Astrocyte of the cerebellum (primary cell): Measurements from ENCODE around the gene FOXP1.

Source experiments
- DNase-seq: peaks from one replicate; pipeline ENCODE4 v3.0.0-alpha.2; 2011; ENCODE audit warnings: low read depth
- H3K4me3 ChIP-seq: 2 replicates; pipeline ENCODE4 v1.5.1; 2011; ENCODE audit warnings: mild to moderate bottlenecking, low read depth, low read length, moderate library complexity
- in situ Hi-C: cut with HindIII; loops from 2 replicates; pipeline ENCODE4 v1.10.0; 2017; ENCODE audit warnings: low sequenced_read_pairs
- TF ChIP-seq, protein P1 (sequence below): IDR thresholded peaks from 2 replicates; pipeline ENCODE4 v1.5.1; 2012; ENCODE audit warnings: low read length, low read depth, moderate library complexity, mild to moderate bottlenecking; ENCODE audit errors: missing control alignments

The FOXP1 gene

DNA sequence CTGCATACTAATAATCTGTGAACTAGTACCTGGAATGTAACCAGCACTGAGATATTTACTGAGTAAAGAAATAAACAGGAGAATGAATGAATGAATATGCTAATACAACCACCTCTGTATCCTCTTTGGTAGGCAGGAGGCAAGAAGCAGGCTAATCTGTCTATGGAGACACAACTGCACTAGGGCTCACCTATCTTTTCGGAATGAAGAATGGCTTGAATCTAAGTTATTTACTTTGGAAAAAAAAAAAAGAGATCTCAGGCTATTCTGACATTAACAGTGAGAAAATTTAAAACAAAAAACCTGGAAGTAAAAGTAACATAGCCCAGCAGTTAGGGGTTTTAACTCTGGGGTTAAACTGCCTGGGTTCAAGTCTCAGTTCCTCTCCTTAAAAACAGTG, 174.2 kb downstream of the FOXP1 start:
- DNase-seq: no peak

DNA sequence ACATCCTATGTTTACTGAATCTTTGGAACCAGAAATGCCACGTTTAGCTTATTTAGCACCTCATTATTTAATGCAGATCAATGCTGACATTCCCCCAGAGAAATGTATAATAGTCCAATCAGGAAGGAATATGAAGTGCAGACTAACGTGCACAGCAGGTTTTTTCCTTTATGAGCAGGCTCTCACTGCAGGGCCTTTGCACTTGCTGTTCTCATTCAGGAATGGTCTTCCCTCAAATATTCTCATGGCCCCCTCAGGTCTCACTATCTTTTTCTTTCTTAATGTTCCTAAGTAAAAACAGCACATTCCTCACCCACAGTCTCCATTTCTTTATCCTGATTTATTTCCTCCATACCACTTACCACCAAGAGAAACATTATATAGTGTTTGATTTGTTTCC, 174.6 kb downstream of the FOXP1 start:
- TF ChIP-seq, protein P1, sequence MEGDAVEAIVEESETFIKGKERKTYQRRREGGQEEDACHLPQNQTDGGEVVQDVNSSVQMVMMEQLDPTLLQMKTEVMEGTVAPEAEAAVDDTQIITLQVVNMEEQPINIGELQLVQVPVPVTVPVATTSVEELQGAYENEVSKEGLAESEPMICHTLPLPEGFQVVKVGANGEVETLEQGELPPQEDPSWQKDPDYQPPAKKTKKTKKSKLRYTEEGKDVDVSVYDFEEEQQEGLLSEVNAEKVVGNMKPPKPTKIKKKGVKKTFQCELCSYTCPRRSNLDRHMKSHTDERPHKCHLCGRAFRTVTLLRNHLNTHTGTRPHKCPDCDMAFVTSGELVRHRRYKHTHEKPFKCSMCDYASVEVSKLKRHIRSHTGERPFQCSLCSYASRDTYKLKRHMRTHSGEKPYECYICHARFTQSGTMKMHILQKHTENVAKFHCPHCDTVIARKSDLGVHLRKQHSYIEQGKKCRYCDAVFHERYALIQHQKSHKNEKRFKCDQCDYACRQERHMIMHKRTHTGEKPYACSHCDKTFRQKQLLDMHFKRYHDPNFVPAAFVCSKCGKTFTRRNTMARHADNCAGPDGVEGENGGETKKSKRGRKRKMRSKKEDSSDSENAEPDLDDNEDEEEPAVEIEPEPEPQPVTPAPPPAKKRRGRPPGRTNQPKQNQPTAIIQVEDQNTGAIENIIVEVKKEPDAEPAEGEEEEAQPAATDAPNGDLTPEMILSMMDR: no peak
- in situ Hi-C loops: no loop called here
- no peak overlapping the region for H3K4me3 ChIP-seq
- DNase-seq: no peak

More for the DNA sequence above, 174.2 kb downstream of the FOXP1 start:
- in situ Hi-C loops: no loop called here
- no peak overlapping the region for H3K4me3 ChIP-seq
- TF ChIP-seq, protein P1: no peak

DNA sequence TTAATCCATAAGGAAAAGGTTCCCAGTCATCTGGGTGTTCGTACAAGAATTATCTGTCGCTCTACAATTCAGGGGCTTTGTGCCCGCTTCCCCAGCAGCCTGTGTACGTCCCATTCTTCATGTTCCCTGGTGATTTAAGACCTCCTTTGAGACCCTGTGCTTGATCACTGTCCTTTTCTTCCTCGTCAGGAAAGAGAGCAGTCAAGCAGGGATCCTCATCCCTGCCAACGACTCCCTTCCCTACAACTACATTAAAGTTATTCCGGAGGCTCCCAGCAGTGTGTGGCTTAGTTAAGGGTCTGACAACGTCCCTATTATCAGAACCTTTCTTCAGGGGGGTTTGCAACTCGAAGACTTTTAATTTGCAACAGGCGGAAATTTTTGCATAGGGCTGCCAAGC, 175.7 kb downstream of the FOXP1 start:
- DNase-seq: no peak
- in situ Hi-C loops: no loop called here
- H3K4me3 ChIP-seq: no peak overlapping the region
- TF ChIP-seq, protein P1: no peak

DNA sequence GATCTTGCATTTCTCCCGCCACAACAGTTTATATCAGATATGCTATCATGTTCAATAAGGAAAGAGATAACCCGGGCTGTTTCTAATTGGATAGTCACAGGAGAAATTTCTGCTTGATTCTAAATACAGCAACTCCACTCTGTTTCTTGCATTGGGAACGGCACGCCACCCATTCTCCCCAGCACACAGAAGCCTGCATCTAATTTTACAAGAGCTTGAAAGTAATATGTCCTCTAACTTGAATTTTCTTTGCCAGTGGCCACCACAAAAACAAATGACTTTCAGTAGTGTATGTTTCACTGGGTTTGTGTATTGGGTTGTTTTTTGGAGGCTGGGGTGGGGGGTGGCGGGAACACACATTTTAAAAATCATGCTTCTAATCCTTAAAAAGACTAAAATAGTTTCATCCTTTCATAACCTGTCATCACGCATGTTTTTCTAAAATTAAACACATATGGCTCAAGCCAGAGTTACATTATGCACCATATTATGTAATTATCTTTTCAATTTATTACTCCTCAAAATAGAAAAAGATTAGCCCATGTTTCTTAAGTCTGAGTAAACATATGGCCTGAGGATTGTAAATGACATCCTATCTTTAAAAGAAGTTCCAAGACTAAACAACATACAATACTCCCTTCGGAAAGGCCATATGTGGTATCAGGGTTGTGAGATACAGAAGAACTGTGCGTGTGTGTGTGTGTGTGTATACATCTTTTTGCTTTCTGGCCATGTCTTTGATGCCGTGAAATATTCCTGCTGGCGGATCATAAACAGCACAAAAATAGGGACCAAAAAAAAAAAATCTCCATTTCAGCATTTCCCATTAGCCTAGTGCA, 176.3 kb downstream of the FOXP1 start:
- in situ Hi-C loops: no loop called here
- TF ChIP-seq, protein P1: no peak
- no peak overlapping the region for H3K4me3 ChIP-seq
- no peak for DNase-seq

DNA sequence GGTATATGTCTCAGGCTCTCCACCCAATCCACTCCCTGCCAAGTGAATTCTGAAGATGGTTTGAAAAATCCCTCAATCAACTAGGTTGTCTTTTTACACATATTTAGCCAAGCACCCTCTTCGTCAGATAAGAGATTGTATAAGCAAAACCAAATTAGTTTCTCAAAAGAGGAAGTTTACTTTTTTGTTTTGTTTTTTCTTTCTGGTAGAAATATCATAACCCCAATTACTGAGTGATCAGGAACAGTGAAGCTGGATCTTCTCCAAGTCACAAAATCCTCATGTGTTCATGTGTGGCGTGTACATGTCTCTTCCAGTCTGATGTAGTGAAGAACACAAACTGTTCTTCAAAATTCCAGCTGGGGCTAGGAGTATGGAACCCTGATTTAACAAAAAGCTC, 180.6 kb downstream of the FOXP1 start:
- TF ChIP-seq, protein P1: no peak
- DNase-seq: no peak
- in situ Hi-C loops: no loop called here
- no peak overlapping the region for H3K4me3 ChIP-seq

DNA sequence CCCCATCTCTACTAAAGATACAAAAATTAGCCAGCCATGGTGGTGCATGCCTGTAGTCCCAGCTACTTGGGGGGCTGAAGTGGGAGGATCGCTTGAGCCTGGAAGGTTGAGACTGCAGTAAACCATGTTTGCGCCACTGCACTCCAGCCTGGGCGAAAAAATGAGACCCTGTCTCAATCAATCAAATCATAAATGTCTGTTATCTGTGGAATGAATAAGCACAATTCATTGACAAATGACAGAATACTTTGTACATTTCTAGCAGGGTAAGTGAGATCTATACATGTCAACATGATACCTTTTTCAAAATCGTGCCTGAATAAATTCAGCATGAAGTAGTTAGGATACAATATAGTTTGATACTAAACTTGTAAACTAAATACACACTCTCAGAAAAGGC, 181.2 kb downstream of the FOXP1 start:
- in situ Hi-C loops: no loop called here
- no peak for DNase-seq
- H3K4me3 ChIP-seq: no peak overlapping the region
- TF ChIP-seq, protein P1: no peak
